Endothelial cell of umbilical vein (primary cell): ENCODE data around the gene VMP1. TPM values are rescaled to one million over a fixed set of nuclear protein-coding genes. Genes with fewer than 3 reads are reported as not detected.

ENCODE experiments used
- BruUV-seq: library from RNA; stranded (reverse); fragments of 400-500 nt; replicated peaks from 2 replicates; lab custom pipeline; 2021; lab: Mats Ljungman, UMichigan
- CTCF ChIA-PET: fragments of 300-600, 350-600 bp; sonication (Branson Sonifier 250); formaldehyde crosslinking; loops from one replicate; lab custom pipeline; 2021; ENCODE audit warnings: antibody characterized with exemption, inconsistent platforms; lab: Charles Lee
- POLR2A ChIA-PET: fragments of 300-600, 350-600 bp; sonication (Branson Sonifier 250); formaldehyde crosslinking; loops from one replicate; lab custom pipeline; 2021; ENCODE audit warnings: antibody characterized with exemption, inconsistent platforms; lab: Charles Lee
- DNase-seq: peaks from one replicate; pipeline ENCODE4 v3.0.0-alpha.2; 2011; ENCODE audit warnings: low read depth, low spot score
- FAIRE-seq: peaks from 2 replicates; lab custom pipeline; 2011; peaks lifted over from hg19 to GRCh38; lab: Jason Lieb, UNC
- H2AFZ ChIP-seq: 2 replicates; pipeline ENCODE4 v1.6.0; 2012; ENCODE audit warnings: low read depth, low read length, control low read depth, inconsistent platforms
- H3K27ac ChIP-seq: 2 replicates; pipeline ENCODE4 v1.5.1; 2011; ENCODE audit warnings: low read depth, mild to moderate bottlenecking, control low read depth, low read length, moderate library complexity; ENCODE audit not compliant: insufficient read depth
- H3K27me3 ChIP-seq, 2 experiments: 2 replicates each; pipeline versions ENCODE4 v1.6.0 to v1.6.1; 2011; ENCODE audit warnings: low read length in 2 of 2, mixed read lengths in 1 of 2; ENCODE audit not compliant: control insufficient read depth in 2 of 2, insufficient read depth in 2 of 2
- H3K36me3 ChIP-seq, 2 experiments: 2 replicates in 1 of 2; 3 replicates in 1 of 2; pipeline ENCODE4 v1.5.1; 2011; ENCODE audit warnings: low read length in 2 of 2, mild to moderate bottlenecking in 1 of 2, moderate library complexity in 1 of 2; ENCODE audit not compliant: control insufficient read depth in 2 of 2, insufficient read depth in 2 of 2; ENCODE audit errors: extremely low read depth in 1 of 2
- H3K4me1 ChIP-seq: 3 replicates; pipeline ENCODE4 v1.5.1; 2011; ENCODE audit warnings: mild to moderate bottlenecking, low read length; ENCODE audit not compliant: control insufficient read depth, insufficient read depth; ENCODE audit errors: extremely low read depth
- H3K4me2 ChIP-seq: 2 replicates; pipeline ENCODE4 v1.6.1; 2011; ENCODE audit warnings: low read length, control low read depth, mixed read lengths; ENCODE audit not compliant: insufficient read depth
- H3K4me3 ChIP-seq, 3 experiments: fragments of 200-600 bp in 1 of 3; sonication (generic), shearing (Covaris generic) in 1 of 3; replicated peaks in 1 of 3; 2 replicates each; pipeline ENCODE4 v1.5.1; 2011 to 2016; ENCODE audit warnings: control low read depth in 3 of 3, low read length in 3 of 3, mild to moderate bottlenecking in 2 of 3, inconsistent platforms in 1 of 3, low read depth in 1 of 3, moderate library complexity in 1 of 3; ENCODE audit not compliant: insufficient read depth in 1 of 3
- H3K79me2 ChIP-seq: 2 replicates; pipeline ENCODE4 v1.6.0; 2012; ENCODE audit warnings: low read length, inconsistent platforms; ENCODE audit not compliant: control insufficient read depth, insufficient read depth
- H3K9ac ChIP-seq: replicated peaks from 2 replicates; pipeline ENCODE3; 2011; ENCODE audit warnings: low read length, control low read depth; ENCODE audit not compliant: insufficient read depth; ENCODE audit errors: extremely low read depth
- H3K9me1 ChIP-seq: replicated peaks from 3 replicates; pipeline ENCODE4 v1.6.0; 2011; ENCODE audit warnings: mild to moderate bottlenecking, low read length; ENCODE audit not compliant: control insufficient read depth, insufficient read depth; ENCODE audit errors: extremely low read depth
- H3K9me3 ChIP-seq: replicated peaks from 2 replicates; pipeline ENCODE4 v1.5.1; 2012; ENCODE audit warnings: low read length, inconsistent platforms; ENCODE audit not compliant: control insufficient read depth, insufficient read depth
- H4K20me1 ChIP-seq: replicated peaks from 2 replicates; pipeline ENCODE3; 2011; ENCODE audit warnings: mild to moderate bottlenecking, low read length; ENCODE audit not compliant: control insufficient read depth, insufficient read depth; ENCODE audit errors: extremely low read depth
- EZH2 ChIP-seq: IDR thresholded peaks from 2 replicates; pipeline ENCODE4 v1.6.1; 2012; ENCODE audit warnings: borderline replicate concordance, low read depth, mild to moderate bottlenecking, moderate library complexity, low read length, inconsistent platforms; ENCODE audit not compliant: severe bottlenecking
- FOS ChIP-seq: IDR thresholded peaks from 2 replicates; pipeline ENCODE4 v1.6.1; 2011; ENCODE audit warnings: mild to moderate bottlenecking, low read length, moderate library complexity, borderline replicate concordance; ENCODE audit not compliant: insufficient read depth
- JUN ChIP-seq: IDR thresholded peaks from 2 replicates; pipeline ENCODE4 v1.6.1; 2011; ENCODE audit warnings: borderline replicate concordance, low read depth; ENCODE audit not compliant: insufficient read length, insufficient read depth
- MYC ChIP-seq: IDR thresholded peaks from one replicate; pipeline ENCODE4 v1.6.1; 2011; ENCODE audit warnings: mild to moderate bottlenecking, low read depth, low read length
- dilution Hi-C: fragments of 300-500 bp; cut with MboI; formaldehyde crosslinking; loops from one replicate; pipeline ENCODE4 v1.15.0; 2019; ENCODE audit warnings: low sequenced_read_pairs; ENCODE audit not compliant: extremely low pct_ligation_motif_present
- intact Hi-C: fragments of 100-400 bp; cut with micrococcal nuclease; formaldehyde crosslinking; loops from one replicate; pipeline ENCODE4 v1.10.0; 2022
- polyA plus RNA-seq, 4 experiments: library from polyadenylated mRNA; depleted of rRNA in 3 of 4; stranded (reverse) in 3 of 4; unstranded in 1 of 4; fragments of >200 nt; gene quantifications; 2 replicates each; pipeline versions ENCODE4 v1.2.1 to v1.2.3, GENCODE V29; 2011 to 2012; ENCODE audit warnings: missing spikeins in 1 of 4
- total RNA-seq: library from RNA; stranded (reverse); gene quantifications from 2 replicates; pipeline ENCODE4 v1.2.3, GENCODE V29; 2021
- TF ChIP-seq, protein P1 (sequence below), 2 donors: IDR thresholded peaks; 1 replicate in 1 of 2; 2 replicates in 1 of 2; pipeline ENCODE4 v1.5.1; 2011; ENCODE audit warnings: low read length in 2 of 2, mild to moderate bottlenecking in 2 of 2, moderate library complexity in 2 of 2, control low read depth in 1 of 2, inconsistent platforms in 1 of 2, low read depth in 1 of 2; ENCODE audit not compliant: insufficient read depth in 1 of 2; ENCODE audit errors: extremely low read depth in 1 of 2

VMP1 gene
- total and polyA plus RNA-seq, 2 donors (not counting 3 experiments of a cell fraction or from before 2014, with no cell fraction given): 138 to 270 TPM

DNA sequence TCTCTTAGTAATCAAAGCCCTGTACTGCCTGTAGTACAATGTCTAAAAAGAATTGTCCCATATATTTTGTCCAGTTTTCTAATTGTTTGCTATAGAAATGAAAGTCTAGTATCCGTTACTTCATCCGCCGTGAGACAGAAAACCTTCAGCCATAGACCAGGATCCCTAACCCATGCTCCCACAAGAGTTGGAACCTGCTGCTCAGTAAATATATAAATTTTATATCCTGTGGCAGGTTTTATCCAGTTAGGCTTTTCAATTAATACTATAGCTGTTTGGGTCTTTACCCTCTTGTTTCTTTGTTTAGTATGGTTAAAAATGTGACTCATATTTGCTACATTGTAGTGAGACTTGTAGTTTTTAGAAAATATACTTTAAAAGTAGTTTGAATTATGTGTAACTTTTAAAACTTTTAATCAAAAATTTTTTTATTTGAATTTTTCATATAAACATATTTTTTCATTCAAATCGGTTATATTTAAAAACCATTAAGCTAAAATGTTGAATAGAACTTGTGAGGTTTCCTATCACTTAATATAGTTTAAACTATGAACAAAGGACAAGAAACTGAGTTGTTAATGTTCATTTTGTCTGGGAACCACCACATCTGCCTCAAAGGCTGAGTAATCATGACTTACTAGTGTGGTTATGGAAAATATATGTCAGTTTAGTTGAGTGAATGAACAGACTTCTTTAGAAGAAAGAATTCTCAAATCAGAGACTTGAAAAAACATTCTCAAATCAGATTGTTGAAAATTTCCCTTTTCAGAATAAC, 54.8 kb downstream of the VMP1 start:
- Histone ChIP-seq H3K27me3 (no peaks in the 10 kb centered on the region), H3K36me3 (no peaks in the 10 kb centered on the region), H3K4me1 (peaks cover 61% of the 10 kb centered on the region), H3K9me1 (no peaks in the 10 kb centered on the region), H2AFZ (no peak overlapping the region), H4K20me1 (no peaks in the 10 kb centered on the region), H3K4me3 (no peak overlapping the region), H3K9me3 (no peaks in the 10 kb centered on the region), H3K27ac (peak overlapping the region; percentile 78), H3K79me2 (peaks cover 25% of the 10 kb centered on the region), H3K4me2 (peak overlapping the region; percentile 26), H3K9ac (peak overlapping the region; percentile 72)
- ChIA-PET POLR2A (interaction anchor here (0.8 to 1.3 kb wide), 4 partner anchors 8 to 81 kb away, joined by 3 to 18 read pairs (median 4); no protein-coding TSS in a partner anchor), CTCF (interaction anchor here (1.3 to 3.3 kb wide), 4 partner anchors 8 to 97 kb away, joined by 3 to 11 read pairs (median 9); no protein-coding TSS in a partner anchor)
- no TSS peak for BruUV-seq
- TF ChIP-seq, protein P1, sequence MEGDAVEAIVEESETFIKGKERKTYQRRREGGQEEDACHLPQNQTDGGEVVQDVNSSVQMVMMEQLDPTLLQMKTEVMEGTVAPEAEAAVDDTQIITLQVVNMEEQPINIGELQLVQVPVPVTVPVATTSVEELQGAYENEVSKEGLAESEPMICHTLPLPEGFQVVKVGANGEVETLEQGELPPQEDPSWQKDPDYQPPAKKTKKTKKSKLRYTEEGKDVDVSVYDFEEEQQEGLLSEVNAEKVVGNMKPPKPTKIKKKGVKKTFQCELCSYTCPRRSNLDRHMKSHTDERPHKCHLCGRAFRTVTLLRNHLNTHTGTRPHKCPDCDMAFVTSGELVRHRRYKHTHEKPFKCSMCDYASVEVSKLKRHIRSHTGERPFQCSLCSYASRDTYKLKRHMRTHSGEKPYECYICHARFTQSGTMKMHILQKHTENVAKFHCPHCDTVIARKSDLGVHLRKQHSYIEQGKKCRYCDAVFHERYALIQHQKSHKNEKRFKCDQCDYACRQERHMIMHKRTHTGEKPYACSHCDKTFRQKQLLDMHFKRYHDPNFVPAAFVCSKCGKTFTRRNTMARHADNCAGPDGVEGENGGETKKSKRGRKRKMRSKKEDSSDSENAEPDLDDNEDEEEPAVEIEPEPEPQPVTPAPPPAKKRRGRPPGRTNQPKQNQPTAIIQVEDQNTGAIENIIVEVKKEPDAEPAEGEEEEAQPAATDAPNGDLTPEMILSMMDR (IDR thresholded peaks at IDR 0.05; ENCODE audit: extremely low read depth in 1 of 2, insufficient read depth in 1 of 2, low read depth in 1 of 2, low read length in 2 of 2): no peak
- TF ChIP-seq MYC: no peak
- no peak for TF ChIP-seq EZH2
- peak; percentile 26 for TF ChIP-seq JUN
- TF ChIP-seq FOS: peak; percentile 35
- FAIRE-seq (peak; percentile 69), DNase-seq (peak; percentile 83)
- dilution Hi-C loops: no loop called here
- intact Hi-C loops: no loop called here
